ENCODE measurements around the gene MRPL46. TPM values are rescaled to one million over a fixed set of nuclear protein-coding genes. Genes with fewer than 3 reads are reported as not detected.

MRPL46 gene
- total and polyA plus RNA-seq, 9 of the 15 experiments (the other 6 are each of a cell fraction or from before 2014, with no cell fraction given) = 41.2 to 72.2 (median 49.8) TPM

DNA sequence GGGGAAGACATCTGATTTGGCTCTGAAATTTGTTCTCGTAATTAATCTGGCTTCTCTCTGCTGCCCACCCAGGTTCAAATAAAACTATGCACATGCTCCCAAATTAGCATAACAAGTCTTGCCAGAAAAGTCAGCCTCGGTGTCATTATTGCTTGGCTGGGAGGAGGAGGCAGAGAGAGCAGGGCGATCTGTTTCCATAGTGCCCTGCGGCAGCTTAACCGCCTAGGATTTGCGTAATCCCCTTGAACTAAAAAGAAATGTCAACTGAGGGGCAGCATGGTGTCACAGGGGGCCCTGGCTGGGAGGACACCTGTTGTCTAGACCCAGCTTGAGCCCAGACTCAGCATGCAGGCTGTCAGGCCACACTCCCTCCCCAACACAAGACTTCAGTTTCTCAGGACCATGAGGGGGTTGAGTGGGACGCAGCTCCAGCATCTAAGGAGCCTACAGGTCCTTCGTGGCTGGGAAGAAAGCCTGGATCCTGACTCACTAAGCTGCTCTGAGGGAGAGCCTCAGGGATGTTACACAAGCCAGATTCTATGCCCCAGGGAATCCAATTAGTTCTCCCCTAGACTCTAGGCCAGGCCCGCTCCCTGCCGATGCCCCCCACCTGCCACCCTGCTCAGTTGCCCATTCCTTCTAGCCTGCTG, 17.6 kb upstream of the MRPL46 start (continued):
- TF ChIP-seq, protein P1, sequence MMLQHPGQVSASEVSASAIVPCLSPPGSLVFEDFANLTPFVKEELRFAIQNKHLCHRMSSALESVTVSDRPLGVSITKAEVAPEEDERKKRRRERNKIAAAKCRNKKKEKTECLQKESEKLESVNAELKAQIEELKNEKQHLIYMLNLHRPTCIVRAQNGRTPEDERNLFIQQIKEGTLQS (IDR thresholded peaks at IDR 0.05) = no peak
- TF ChIP-seq, protein P1 (CRISPR knock-in tag; conservative IDR thresholded peaks at IDR 0.05) = no peak

DNA sequence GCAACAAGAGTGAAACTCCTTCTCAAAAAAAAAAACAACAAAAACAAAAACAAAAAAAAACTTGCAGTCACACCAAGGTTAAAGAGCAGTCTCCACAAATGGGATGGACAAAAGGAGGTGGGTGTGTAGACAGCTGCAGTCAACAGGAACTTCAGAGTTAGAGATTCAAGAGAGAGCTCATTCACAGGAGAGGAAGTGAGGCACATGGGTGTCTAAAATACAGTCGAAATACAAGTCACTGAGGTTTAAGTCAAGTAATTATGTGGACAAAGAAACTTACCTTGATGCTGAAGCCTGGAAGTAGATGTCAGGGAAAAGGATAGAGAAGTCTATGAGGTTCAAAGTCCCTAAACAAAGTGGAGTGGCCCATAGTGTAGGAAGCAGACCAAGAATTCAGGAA, 15.1 kb upstream of the MRPL46 start:
- Histone ChIP-seq H2AFZ (ENCODE audit: low read depth, low read length) (no peak overlapping the region), H3K9ac (ENCODE audit: insufficient read depth in 1 of 2, low read depth in 2 of 2, low read length in 2 of 2) (no peak overlapping the region), H4K20me1 (replicated peaks; ENCODE audit: control insufficient read depth, insufficient read depth, low read length) (no peaks in the 10 kb centered on the region), H3K9me3 (replicated peaks; ENCODE audit: control insufficient read depth, insufficient read depth, low read depth, low read length) (no peaks in the 10 kb centered on the region), H3K4me3 (no peak overlapping the region), H3K9me1 (ENCODE audit: control insufficient read depth, insufficient read depth, low read length) (no peaks in the 10 kb centered on the region), H3K79me2 (ENCODE audit: control insufficient read depth, insufficient read depth, low read length) (no peaks in the 10 kb centered on the region), H3K27me3 (ENCODE audit: control insufficient read depth in 2 of 2, insufficient read depth in 2 of 2, low read length in 2 of 2) (no peaks in the 10 kb centered on the region), H3K36me3 (ENCODE audit: control insufficient read depth, insufficient read depth, low read length) (peaks cover 14% of the 10 kb centered on the region; the same call in 2 of the 3 replicates), H3K4me1 (replicated peaks in 1 of 2; ENCODE audit: control insufficient read depth in 2 of 2, insufficient read depth in 2 of 2, low read length in 2 of 2) (no peaks in the 10 kb centered on the region), H3K27ac (ENCODE audit: extremely low read depth, low read depth, low read length) (no peak overlapping the region), H3K4me2 (ENCODE audit: insufficient read depth, low read length) (no peak overlapping the region)
- DNase-seq (ENCODE audit: extremely low read depth in 1 of 4, low spot score in 3 of 4) (no peak), ATAC-seq (no peak), FAIRE-seq (no peak)
- 0% methylated on average over 1 of the region's 1 CpG for WGBS (ENCODE audit: insufficient coverage, low coverage, missing lambda C conversion rate)
- ChIA-PET POLR2A (interaction anchor here (1.3 to 1.9 kb wide), 2 partner anchors 11 to 15 kb away, joined by 3 to 7 read pairs; partner anchors contain the start of genes MRPL46 and MRPS11), CTCF (ENCODE audit: low intra/inter-chr PET ratio) (no interaction called here)
- BruUV-seq (replicated peaks) = no TSS peak
- in situ Hi-C loops (cut with MboI) = no loop called here
- intact Hi-C loops (cut with micrococcal nuclease) = no loop called here
- TF ChIP-seq, protein P2, sequence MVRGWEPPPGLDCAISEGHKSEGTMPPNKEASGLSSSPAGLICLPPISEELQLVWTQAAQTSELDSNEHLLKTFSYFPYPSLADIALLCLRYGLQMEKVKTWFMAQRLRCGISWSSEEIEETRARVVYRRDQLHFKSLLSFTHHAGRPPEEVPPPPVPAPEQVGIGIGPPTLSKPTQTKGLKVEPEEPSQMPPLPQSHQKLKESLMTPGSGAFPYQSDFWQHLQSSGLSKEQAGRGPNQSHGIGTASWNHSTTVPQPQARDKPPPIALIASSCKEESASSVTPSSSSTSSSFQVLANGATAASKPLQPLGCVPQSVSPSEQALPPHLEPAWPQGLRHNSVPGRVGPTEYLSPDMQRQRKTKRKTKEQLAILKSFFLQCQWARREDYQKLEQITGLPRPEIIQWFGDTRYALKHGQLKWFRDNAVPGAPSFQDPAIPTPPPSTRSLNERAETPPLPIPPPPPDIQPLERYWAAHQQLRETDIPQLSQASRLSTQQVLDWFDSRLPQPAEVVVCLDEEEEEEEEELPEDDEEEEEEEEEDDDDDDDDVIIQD (CRISPR knock-in tag; IDR thresholded peaks at IDR 0.05) = no peak
- TF ChIP-seq, protein P3, sequence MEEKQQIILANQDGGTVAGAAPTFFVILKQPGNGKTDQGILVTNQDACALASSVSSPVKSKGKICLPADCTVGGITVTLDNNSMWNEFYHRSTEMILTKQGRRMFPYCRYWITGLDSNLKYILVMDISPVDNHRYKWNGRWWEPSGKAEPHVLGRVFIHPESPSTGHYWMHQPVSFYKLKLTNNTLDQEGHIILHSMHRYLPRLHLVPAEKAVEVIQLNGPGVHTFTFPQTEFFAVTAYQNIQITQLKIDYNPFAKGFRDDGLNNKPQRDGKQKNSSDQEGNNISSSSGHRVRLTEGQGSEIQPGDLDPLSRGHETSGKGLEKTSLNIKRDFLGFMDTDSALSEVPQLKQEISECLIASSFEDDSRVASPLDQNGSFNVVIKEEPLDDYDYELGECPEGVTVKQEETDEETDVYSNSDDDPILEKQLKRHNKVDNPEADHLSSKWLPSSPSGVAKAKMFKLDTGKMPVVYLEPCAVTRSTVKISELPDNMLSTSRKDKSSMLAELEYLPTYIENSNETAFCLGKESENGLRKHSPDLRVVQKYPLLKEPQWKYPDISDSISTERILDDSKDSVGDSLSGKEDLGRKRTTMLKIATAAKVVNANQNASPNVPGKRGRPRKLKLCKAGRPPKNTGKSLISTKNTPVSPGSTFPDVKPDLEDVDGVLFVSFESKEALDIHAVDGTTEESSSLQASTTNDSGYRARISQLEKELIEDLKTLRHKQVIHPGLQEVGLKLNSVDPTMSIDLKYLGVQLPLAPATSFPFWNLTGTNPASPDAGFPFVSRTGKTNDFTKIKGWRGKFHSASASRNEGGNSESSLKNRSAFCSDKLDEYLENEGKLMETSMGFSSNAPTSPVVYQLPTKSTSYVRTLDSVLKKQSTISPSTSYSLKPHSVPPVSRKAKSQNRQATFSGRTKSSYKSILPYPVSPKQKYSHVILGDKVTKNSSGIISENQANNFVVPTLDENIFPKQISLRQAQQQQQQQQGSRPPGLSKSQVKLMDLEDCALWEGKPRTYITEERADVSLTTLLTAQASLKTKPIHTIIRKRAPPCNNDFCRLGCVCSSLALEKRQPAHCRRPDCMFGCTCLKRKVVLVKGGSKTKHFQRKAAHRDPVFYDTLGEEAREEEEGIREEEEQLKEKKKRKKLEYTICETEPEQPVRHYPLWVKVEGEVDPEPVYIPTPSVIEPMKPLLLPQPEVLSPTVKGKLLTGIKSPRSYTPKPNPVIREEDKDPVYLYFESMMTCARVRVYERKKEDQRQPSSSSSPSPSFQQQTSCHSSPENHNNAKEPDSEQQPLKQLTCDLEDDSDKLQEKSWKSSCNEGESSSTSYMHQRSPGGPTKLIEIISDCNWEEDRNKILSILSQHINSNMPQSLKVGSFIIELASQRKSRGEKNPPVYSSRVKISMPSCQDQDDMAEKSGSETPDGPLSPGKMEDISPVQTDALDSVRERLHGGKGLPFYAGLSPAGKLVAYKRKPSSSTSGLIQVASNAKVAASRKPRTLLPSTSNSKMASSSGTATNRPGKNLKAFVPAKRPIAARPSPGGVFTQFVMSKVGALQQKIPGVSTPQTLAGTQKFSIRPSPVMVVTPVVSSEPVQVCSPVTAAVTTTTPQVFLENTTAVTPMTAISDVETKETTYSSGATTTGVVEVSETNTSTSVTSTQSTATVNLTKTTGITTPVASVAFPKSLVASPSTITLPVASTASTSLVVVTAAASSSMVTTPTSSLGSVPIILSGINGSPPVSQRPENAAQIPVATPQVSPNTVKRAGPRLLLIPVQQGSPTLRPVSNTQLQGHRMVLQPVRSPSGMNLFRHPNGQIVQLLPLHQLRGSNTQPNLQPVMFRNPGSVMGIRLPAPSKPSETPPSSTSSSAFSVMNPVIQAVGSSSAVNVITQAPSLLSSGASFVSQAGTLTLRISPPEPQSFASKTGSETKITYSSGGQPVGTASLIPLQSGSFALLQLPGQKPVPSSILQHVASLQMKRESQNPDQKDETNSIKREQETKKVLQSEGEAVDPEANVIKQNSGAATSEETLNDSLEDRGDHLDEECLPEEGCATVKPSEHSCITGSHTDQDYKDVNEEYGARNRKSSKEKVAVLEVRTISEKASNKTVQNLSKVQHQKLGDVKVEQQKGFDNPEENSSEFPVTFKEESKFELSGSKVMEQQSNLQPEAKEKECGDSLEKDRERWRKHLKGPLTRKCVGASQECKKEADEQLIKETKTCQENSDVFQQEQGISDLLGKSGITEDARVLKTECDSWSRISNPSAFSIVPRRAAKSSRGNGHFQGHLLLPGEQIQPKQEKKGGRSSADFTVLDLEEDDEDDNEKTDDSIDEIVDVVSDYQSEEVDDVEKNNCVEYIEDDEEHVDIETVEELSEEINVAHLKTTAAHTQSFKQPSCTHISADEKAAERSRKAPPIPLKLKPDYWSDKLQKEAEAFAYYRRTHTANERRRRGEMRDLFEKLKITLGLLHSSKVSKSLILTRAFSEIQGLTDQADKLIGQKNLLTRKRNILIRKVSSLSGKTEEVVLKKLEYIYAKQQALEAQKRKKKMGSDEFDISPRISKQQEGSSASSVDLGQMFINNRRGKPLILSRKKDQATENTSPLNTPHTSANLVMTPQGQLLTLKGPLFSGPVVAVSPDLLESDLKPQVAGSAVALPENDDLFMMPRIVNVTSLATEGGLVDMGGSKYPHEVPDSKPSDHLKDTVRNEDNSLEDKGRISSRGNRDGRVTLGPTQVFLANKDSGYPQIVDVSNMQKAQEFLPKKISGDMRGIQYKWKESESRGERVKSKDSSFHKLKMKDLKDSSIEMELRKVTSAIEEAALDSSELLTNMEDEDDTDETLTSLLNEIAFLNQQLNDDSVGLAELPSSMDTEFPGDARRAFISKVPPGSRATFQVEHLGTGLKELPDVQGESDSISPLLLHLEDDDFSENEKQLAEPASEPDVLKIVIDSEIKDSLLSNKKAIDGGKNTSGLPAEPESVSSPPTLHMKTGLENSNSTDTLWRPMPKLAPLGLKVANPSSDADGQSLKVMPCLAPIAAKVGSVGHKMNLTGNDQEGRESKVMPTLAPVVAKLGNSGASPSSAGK (IDR thresholded peaks at IDR 0.05) = no peak
- no peak for TF ChIP-seq ZSCAN32 (CRISPR knock-in tag; IDR thresholded peaks at IDR 0.05)
- TF ChIP-seq KHSRP (IDR thresholded peaks at IDR 0.05) = no peak

Measured in K562 (cell line).